TTC549 (cell line): Measurements from ENCODE around the gene UBE2L5.
A peak's percentile ranks its signal among the peaks of the same experiment; 100 is the strongest.

Experiments used
- FAIRE-seq: peaks from 2 replicates; lab custom pipeline; 2012; peaks lifted over from hg19 to GRCh38; lab: Jason Lieb, UNC

The UBE2L5 gene

GRCh38 chr13:30422054-30422839 is at the start of gene UBE2L5:
Gene UBE2L5 (plus strand): TSS chr13:30422493. CDS start chr13:30427991, 5,498 bp downstream.
- no peak for FAIRE-seq

GRCh38 chr13:30373727-30374126 is 48.6 kb upstream of the UBE2L5 start:
- FAIRE-seq: no peak

- FAIRE-seq: no peak
Observed at GRCh38 chr13:30375265-30375835, 46.9 kb upstream of the UBE2L5 start.

GRCh38 chr13:30376426-30377311 is 45.6 kb upstream of the UBE2L5 start:
- FAIRE-seq: no peak

- no peak for FAIRE-seq
Observed at GRCh38 chr13:30377312-30377685, 45.0 kb upstream of the UBE2L5 start.

- no peak for FAIRE-seq
Observed at GRCh38 chr13:30378191-30378590, 44.1 kb upstream of the UBE2L5 start.

- FAIRE-seq: no peak
Observed at GRCh38 chr13:30381049-30381448, 41.2 kb upstream of the UBE2L5 start.

- FAIRE-seq: no peak
Observed at GRCh38 chr13:30382836-30383525, 39.3 kb upstream of the UBE2L5 start.

- FAIRE-seq: no peak
Observed at GRCh38 chr13:30388406-30389283, 33.6 kb upstream of the UBE2L5 start.

- no peak for FAIRE-seq
Observed at GRCh38 chr13:30391956-30392680, 30.2 kb upstream of the UBE2L5 start.

GRCh38 chr13:30392681-30393045 is 29.6 kb upstream of the UBE2L5 start:
- no peak for FAIRE-seq

GRCh38 chr13:30394751-30395191 is 27.5 kb upstream of the UBE2L5 start:
- no peak for FAIRE-seq

- FAIRE-seq: peak; percentile 37
Observed at GRCh38 chr13:30395192-30396158, 26.8 kb upstream of the UBE2L5 start.

GRCh38 chr13:30396434-30397075 is 25.7 kb upstream of the UBE2L5 start:
- no peak for FAIRE-seq

GRCh38 chr13:30398601-30399072 is 23.7 kb upstream of the UBE2L5 start:
- FAIRE-seq: no peak

- FAIRE-seq: no peak
Observed at GRCh38 chr13:30400376-30400775, 21.9 kb upstream of the UBE2L5 start.

- FAIRE-seq: no peak
Observed at GRCh38 chr13:30401347-30401746, 20.9 kb upstream of the UBE2L5 start.

- FAIRE-seq: no peak
Observed at GRCh38 chr13:30403456-30403855, 18.8 kb upstream of the UBE2L5 start.

GRCh38 chr13:30404207-30404606 is 18.1 kb upstream of the UBE2L5 start:
- FAIRE-seq: no peak
